ENCODE measurements around the gene IRF2.

DNA sequence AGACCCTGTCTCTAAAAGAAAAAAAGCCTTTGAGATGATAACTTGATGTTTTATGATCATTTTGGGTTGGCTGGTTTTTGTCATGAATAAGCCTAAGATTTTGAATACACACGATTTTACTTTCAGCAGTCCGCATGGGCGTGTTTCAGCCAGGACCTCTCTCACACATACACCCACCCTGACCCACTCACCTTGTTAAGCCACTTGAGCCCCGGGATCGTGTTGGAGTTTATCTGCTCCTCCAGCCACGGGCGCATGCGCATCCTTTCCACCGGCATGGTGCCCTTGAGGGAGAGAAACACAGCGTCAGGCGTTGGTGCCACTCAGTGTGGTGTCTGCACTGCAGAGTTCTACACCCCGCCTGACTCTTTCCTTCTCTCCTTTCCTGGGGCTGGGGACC lies 45.6 kb downstream of the IRF2 start:
- TF ChIP-seq, protein P1, sequence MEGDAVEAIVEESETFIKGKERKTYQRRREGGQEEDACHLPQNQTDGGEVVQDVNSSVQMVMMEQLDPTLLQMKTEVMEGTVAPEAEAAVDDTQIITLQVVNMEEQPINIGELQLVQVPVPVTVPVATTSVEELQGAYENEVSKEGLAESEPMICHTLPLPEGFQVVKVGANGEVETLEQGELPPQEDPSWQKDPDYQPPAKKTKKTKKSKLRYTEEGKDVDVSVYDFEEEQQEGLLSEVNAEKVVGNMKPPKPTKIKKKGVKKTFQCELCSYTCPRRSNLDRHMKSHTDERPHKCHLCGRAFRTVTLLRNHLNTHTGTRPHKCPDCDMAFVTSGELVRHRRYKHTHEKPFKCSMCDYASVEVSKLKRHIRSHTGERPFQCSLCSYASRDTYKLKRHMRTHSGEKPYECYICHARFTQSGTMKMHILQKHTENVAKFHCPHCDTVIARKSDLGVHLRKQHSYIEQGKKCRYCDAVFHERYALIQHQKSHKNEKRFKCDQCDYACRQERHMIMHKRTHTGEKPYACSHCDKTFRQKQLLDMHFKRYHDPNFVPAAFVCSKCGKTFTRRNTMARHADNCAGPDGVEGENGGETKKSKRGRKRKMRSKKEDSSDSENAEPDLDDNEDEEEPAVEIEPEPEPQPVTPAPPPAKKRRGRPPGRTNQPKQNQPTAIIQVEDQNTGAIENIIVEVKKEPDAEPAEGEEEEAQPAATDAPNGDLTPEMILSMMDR (IDR thresholded peaks at IDR 0.05): no peak
- no peak for TF ChIP-seq EZH2 (IDR thresholded peaks at IDR 0.05; ENCODE audit: borderline replicate concordance, insufficient read depth, low read depth, low read length, poor library complexity, severe bottlenecking)
